Transverse colon (tissue), 4 donors: ENCODE measurements around the gene DOCK2. TPM values are rescaled to one million over a fixed set of nuclear protein-coding genes. Genes with fewer than 3 reads are reported as not detected.

Experiments used
- DNase-seq: peaks from one replicate; pipeline ENCODE4 v3.0.0-alpha.2; 2019
- H3K27ac ChIP-seq, 4 donors: fragments of 200-600 bp; sonication (generic); 2 replicates each; pipeline ENCODE4 v1.5.1; 2016 to 2018; ENCODE audit warnings: inconsistent platforms in 4 of 4
- H3K27me3 ChIP-seq: fragments of 200-600 bp; sonication (generic); 2 replicates; pipeline ENCODE4 v1.5.1; 2017; ENCODE audit warnings: inconsistent platforms
- H3K36me3 ChIP-seq, 4 donors: fragments of 200-600 bp; sonication (generic); 2 replicates each; pipeline ENCODE4 v1.5.1; 2017 to 2019; ENCODE audit warnings: inconsistent platforms in 4 of 4
- H3K4me1 ChIP-seq, 4 donors: fragments of 200-600 bp; sonication (generic); 2 replicates each; pipeline ENCODE4 v1.5.1; 2017 to 2020; ENCODE audit warnings: inconsistent platforms in 4 of 4
- H3K4me3 ChIP-seq, 4 donors: fragments of 200-600 bp; sonication (generic); 1 replicate in 1 of 4; 2 replicates in 3 of 4; pipeline versions ENCODE4 v1.5.1 to v1.6.1; 2017 to 2019; ENCODE audit warnings: inconsistent platforms in 4 of 4
- H3K9me3 ChIP-seq, 2 donors: fragments of 200-600 bp; sonication (generic); 2 replicates each; pipeline ENCODE4 v1.5.1; 2017 to 2019; ENCODE audit warnings: inconsistent platforms in 2 of 2
- CTCF ChIP-seq, 5 experiments: fragments of 200-600 bp in 3 of 5; fragments of 450-650 bp in 2 of 5; sonication (generic) in 3 of 5; IDR thresholded peaks; 1 replicate in 2 of 5; 2 replicates in 3 of 5; pipeline ENCODE4 v1.5.1; 2016 to 2017; ENCODE audit warnings: antibody characterized with exemption in 5 of 5, inconsistent platforms in 3 of 5, mild to moderate bottlenecking in 2 of 5, moderate library complexity in 1 of 5
- EP300 ChIP-seq: sonication (generic); formaldehyde crosslinking; IDR thresholded peaks from one replicate; pipeline ENCODE4 v1.6.1; 2017; ENCODE audit warnings: antibody characterized with exemption, low read depth
- POLR2A ChIP-seq: fragments of 450-650 bp; IDR thresholded peaks from one replicate; pipeline ENCODE4 v1.6.1; 2016; ENCODE audit warnings: antibody characterized with exemption, mild to moderate bottlenecking, moderate library complexity
- POLR2AphosphoS5 ChIP-seq, 3 donors: sonication (generic); formaldehyde crosslinking; IDR thresholded peaks; one replicate each; pipeline ENCODE4 v1.6.1; 2016; ENCODE audit warnings: antibody characterized with exemption in 3 of 3
- WGBS, 2 donors: methylation state at CpG; one replicate each; pipeline ENCODE4 v1.1.5; 2018; ENCODE audit warnings: low coverage in 1 of 2; 5-methylcytosine and 5-hydroxymethylcytosine counted together
- in situ Hi-C, 4 donors: fragments of 200-750 bp; cut with MboI; loops; one replicate each; pipeline versions ENCODE4 v1.15.0 to v1.15.1; 2017; ENCODE audit warnings: low sequenced_read_pairs in 3 of 4, low pct_ligation_motif_present in 1 of 4, low pct_unique_long_range_greater_than_20kb in 1 of 4
- intact Hi-C: fragments of 100-400 bp; cut with DNase I; formaldehyde crosslinking; loops from one replicate; pipeline ENCODE4 v1.15.1; 2023; ENCODE audit warnings: low total_unique reads
- total RNA-seq, 4 donors: library from RNA; depleted of rRNA; stranded (reverse); fragments of >200 nt; gene quantifications; one replicate each; pipeline ENCODE4 v1.1.0, GENCODE V29; 2016

DOCK2 gene
- total RNA-seq, 4 donors from 2014 or later: 8.3 to 24.0 (median 14.3) TPM

- TF ChIP-seq POLR2A (no peak), POLR2AphosphoS5 (IDR thresholded peaks at IDR 0.05) (no peak), CTCF (IDR thresholded peaks at IDR 0.05) (no peak), EP300 (no peak)
- no peak overlapping the region for H3K27ac ChIP-seq
- H3K4me3 ChIP-seq: no peak overlapping the region
- no peak for DNase-seq
- H3K36me3 ChIP-seq: no peaks in the 10 kb centered on the region
- H3K4me1 ChIP-seq: no peaks in the 10 kb centered on the region
- no peaks in the 10 kb centered on the region for H3K27me3 ChIP-seq
- in situ Hi-C loops (no loop called here), intact Hi-C loops (no loop called here)
- no peaks in the 10 kb centered on the region for H3K9me3 ChIP-seq
- 67 to 96% methylated on average over 3 to 4 of the region's 4 CpGs for WGBS, 2 donors
Measured at GRCh38 chr5:169880012-169880663, 243.1 kb downstream of the DOCK2 start.

- Histone ChIP-seq H3K36me3 (no peaks in the 10 kb centered on the region), H3K27me3 (no peaks in the 10 kb centered on the region), H3K4me3 (no peak overlapping the region), H3K4me1 (no peaks in the 10 kb centered on the region), H3K9me3 (no peaks in the 10 kb centered on the region), H3K27ac (no peak overlapping the region)
- 83% methylated on average over 2 of the region's 2 CpGs; no CpG with 5 or more reads in 1 of the 2 donors for WGBS, 2 donors
- DNase-seq: no peak
- in situ Hi-C loops: no loop called here
- no peak for TF ChIP-seq EP300
- no peak for TF ChIP-seq POLR2AphosphoS5 (IDR thresholded peaks at IDR 0.05)
- no peak for TF ChIP-seq CTCF (IDR thresholded peaks at IDR 0.05)
- TF ChIP-seq POLR2A: no peak
- intact Hi-C loops: no loop called here
Measured at GRCh38 chr5:169880785-169881184, 243.7 kb downstream of the DOCK2 start.

GRCh38 chr5:169881702-169882303 is 244.7 kb downstream of the DOCK2 start:
- intact Hi-C loops (no loop called here), in situ Hi-C loops (no loop called here)
- WGBS, 2 donors: 79 to 84% methylated on average over 5 of the region's 5 CpGs
- no peak for DNase-seq
- Histone ChIP-seq H3K4me3 (no peak overlapping the region), H3K4me1 (no peaks in the 10 kb centered on the region), H3K9me3 (no peaks in the 10 kb centered on the region), H3K36me3 (no peaks in the 10 kb centered on the region), H3K27me3 (no peaks in the 10 kb centered on the region), H3K27ac (no peak overlapping the region)
- TF ChIP-seq POLR2A (no peak), POLR2AphosphoS5 (IDR thresholded peaks at IDR 0.05) (no peak), EP300 (no peak), CTCF (IDR thresholded peaks at IDR 0.05) (no peak)

- no peak for DNase-seq
- intact Hi-C loops: no loop called here
- H3K4me1 ChIP-seq: no peaks in the 10 kb centered on the region
- no peaks in the 10 kb centered on the region for H3K36me3 ChIP-seq
- no peaks in the 10 kb centered on the region for H3K27me3 ChIP-seq
- WGBS, 2 donors: 29 to 78% methylated on average over 1 to 2 of the region's 2 CpGs
- no peak for TF ChIP-seq CTCF (IDR thresholded peaks at IDR 0.05)
- no peak for TF ChIP-seq POLR2AphosphoS5 (IDR thresholded peaks at IDR 0.05)
- no peak for TF ChIP-seq EP300
- no peak for TF ChIP-seq POLR2A
- no peak overlapping the region for H3K27ac ChIP-seq
- no peaks in the 10 kb centered on the region for H3K9me3 ChIP-seq
- H3K4me3 ChIP-seq: no peak overlapping the region
- in situ Hi-C loops: no loop called here
Measured at GRCh38 chr5:169886033-169886432, 249.0 kb downstream of the DOCK2 start.
